Upper lobe of right lung (tissue), 1 donor: ENCODE measurements around the gene MRLN. TPM values are rescaled to one million over a fixed set of nuclear protein-coding genes. Genes with fewer than 3 reads are reported as not detected.

Source experiments
- ATAC-seq: fragments of 200-7000 bp; cut with Tn5 transposase; one replicate; pipeline ENCODE4 v1.9.1; 2020; ENCODE audit warnings: mild to moderate bottlenecking, moderate library complexity
- DNase-seq: peaks from one replicate; pipeline ENCODE4 v3.0.0-alpha.2; 2020
- H3K27ac ChIP-seq: fragments of 200-600 bp; one replicate; pipeline ENCODE4 v1.8.0; 2022
- H3K27me3 ChIP-seq: fragments of 200-600 bp; one replicate; pipeline ENCODE4 v1.8.0; 2022; ENCODE audit warnings: mild to moderate bottlenecking
- H3K36me3 ChIP-seq: fragments of 200-600 bp; one replicate; pipeline ENCODE4 v1.8.0; 2022
- H3K4me1 ChIP-seq: fragments of 200-600 bp; one replicate; pipeline ENCODE4 v1.8.0; 2022
- H3K4me3 ChIP-seq: fragments of 200-600 bp; one replicate; pipeline ENCODE4 v1.8.0; 2022; ENCODE audit warnings: mild to moderate bottlenecking
- H3K9me3 ChIP-seq: fragments of 200-600 bp; one replicate; pipeline ENCODE4 v1.8.0; 2022
- CTCF ChIP-seq: fragments of 200-600 bp; IDR thresholded peaks from one replicate; pipeline ENCODE4 v1.8.0; 2022; ENCODE audit warnings: antibody characterized with exemption
- intact Hi-C: fragments of 100-400 bp; cut with DNase I; formaldehyde crosslinking; loops from one replicate; pipeline ENCODE4 v1.11.0; 2022
- total RNA-seq: library from RNA; stranded (reverse); fragmentation: NEBNext Ultra II Directional; extraction: Animal tissue kit (Norgen Biotek cat#: 25700); gene quantifications from one replicate; pipeline ENCODE4 v1.2.1, GENCODE V29; 2021
- donor health status: DM: no; HTN: yes; CAD: no; lungs with severe emphysema.

The MRLN gene
- total RNA-seq, 1 donor from 2014 or later: not detected

- ATAC-seq: no peak
- no peak for DNase-seq
- Histone ChIP-seq H3K4me3 (no peak overlapping the region), H3K27me3 (peaks cover 14% of the 10 kb centered on the region), H3K27ac (no peak overlapping the region), H3K9me3 (no peaks in the 10 kb centered on the region), H3K4me1 (no peaks in the 10 kb centered on the region), H3K36me3 (no peaks in the 10 kb centered on the region)
- intact Hi-C loops: no loop called here
- no peak for TF ChIP-seq CTCF
Observed at GRCh38 chr10:59704630-59705029, 48.6 kb downstream of the MRLN start.

- Histone ChIP-seq H3K4me1 (no peaks in the 10 kb centered on the region), H3K4me3 (no peak overlapping the region), H3K27ac (no peak overlapping the region), H3K36me3 (no peaks in the 10 kb centered on the region), H3K27me3 (no peaks in the 10 kb centered on the region), H3K9me3 (no peaks in the 10 kb centered on the region)
- intact Hi-C loops: no loop called here
- TF ChIP-seq CTCF: no peak
- no peak for DNase-seq
- ATAC-seq: no peak
Observed at GRCh38 chr10:59702347-59702746, 50.9 kb downstream of the MRLN start.

GRCh38 chr10:59700709-59701108, 52.5 kb downstream of the MRLN start:
- no peaks in the 10 kb centered on the region for H3K4me1 ChIP-seq
- intact Hi-C loops: no loop called here
- DNase-seq: no peak
- no peaks in the 10 kb centered on the region for H3K27me3 ChIP-seq
- H3K27ac ChIP-seq: no peak overlapping the region
- H3K36me3 ChIP-seq: no peaks in the 10 kb centered on the region
- no peak for ATAC-seq
- H3K9me3 ChIP-seq: no peaks in the 10 kb centered on the region
- TF ChIP-seq CTCF: no peak
- no peak overlapping the region for H3K4me3 ChIP-seq

GRCh38 chr10:59698326-59698725, 54.9 kb downstream of the MRLN start:
- H3K4me3 ChIP-seq: no peak overlapping the region
- H3K27ac ChIP-seq: no peak overlapping the region
- no peaks in the 10 kb centered on the region for H3K4me1 ChIP-seq
- TF ChIP-seq CTCF: no peak
- intact Hi-C loops: no loop called here
- H3K9me3 ChIP-seq: no peaks in the 10 kb centered on the region
- no peaks in the 10 kb centered on the region for H3K36me3 ChIP-seq
- ATAC-seq: no peak
- DNase-seq: no peak
- no peaks in the 10 kb centered on the region for H3K27me3 ChIP-seq

GRCh38 chr10:59695637-59696036, 57.6 kb downstream of the MRLN start:
- H3K4me3 ChIP-seq: no peak overlapping the region
- H3K27ac ChIP-seq: no peak overlapping the region
- no peak for TF ChIP-seq CTCF
- no peaks in the 10 kb centered on the region for H3K9me3 ChIP-seq
- no peak for ATAC-seq
- no peaks in the 10 kb centered on the region for H3K4me1 ChIP-seq
- no peak for DNase-seq
- intact Hi-C loops: no loop called here
- H3K27me3 ChIP-seq: no peaks in the 10 kb centered on the region
- no peaks in the 10 kb centered on the region for H3K36me3 ChIP-seq

- DNase-seq: no peak
- no peaks in the 10 kb centered on the region for H3K36me3 ChIP-seq
- H3K4me3 ChIP-seq: no peak overlapping the region
- no peak overlapping the region for H3K27ac ChIP-seq
- no peaks in the 10 kb centered on the region for H3K27me3 ChIP-seq
- no peak for TF ChIP-seq CTCF
- ATAC-seq: no peak
- intact Hi-C loops: no loop called here
- H3K4me1 ChIP-seq: no peaks in the 10 kb centered on the region
- no peaks in the 10 kb centered on the region for H3K9me3 ChIP-seq
Observed at GRCh38 chr10:59694936-59695335, 58.3 kb downstream of the MRLN start.
